Endothelial cell of umbilical vein (primary cell): ENCODE measurements around the gene DAW1. TPM values are rescaled to one million over a fixed set of nuclear protein-coding genes. Genes with fewer than 3 reads are reported as not detected.

Source experiments
- BruUV-seq: library from RNA; stranded (reverse); fragments of 400-500 nt; replicated peaks from 2 replicates; lab custom pipeline; 2021; lab: Mats Ljungman, UMichigan
- CTCF ChIA-PET: fragments of 300-600, 350-600 bp; sonication (Branson Sonifier 250); formaldehyde crosslinking; loops from one replicate; lab custom pipeline; 2021; ENCODE audit warnings: antibody characterized with exemption, inconsistent platforms; lab: Charles Lee
- POLR2A ChIA-PET: fragments of 300-600, 350-600 bp; sonication (Branson Sonifier 250); formaldehyde crosslinking; loops from one replicate; lab custom pipeline; 2021; ENCODE audit warnings: antibody characterized with exemption, inconsistent platforms; lab: Charles Lee
- DNase-seq: peaks from one replicate; pipeline ENCODE4 v3.0.0-alpha.2; 2011; ENCODE audit warnings: low read depth, low spot score
- FAIRE-seq: peaks from 2 replicates; lab custom pipeline; 2011; peaks lifted over from hg19 to GRCh38; lab: Jason Lieb, UNC
- H2AFZ ChIP-seq: 2 replicates; pipeline ENCODE4 v1.6.0; 2012; ENCODE audit warnings: low read depth, low read length, control low read depth, inconsistent platforms
- H3K27ac ChIP-seq: 2 replicates; pipeline ENCODE4 v1.5.1; 2011; ENCODE audit warnings: low read depth, mild to moderate bottlenecking, control low read depth, low read length, moderate library complexity; ENCODE audit not compliant: insufficient read depth
- H3K27me3 ChIP-seq, 2 experiments: 2 replicates each; pipeline versions ENCODE4 v1.6.0 to v1.6.1; 2011; ENCODE audit warnings: low read length in 2 of 2, mixed read lengths in 1 of 2; ENCODE audit not compliant: control insufficient read depth in 2 of 2, insufficient read depth in 2 of 2
- H3K36me3 ChIP-seq, 2 experiments: 2 replicates in 1 of 2; 3 replicates in 1 of 2; pipeline ENCODE4 v1.5.1; 2011; ENCODE audit warnings: low read length in 2 of 2, mild to moderate bottlenecking in 1 of 2, moderate library complexity in 1 of 2; ENCODE audit not compliant: control insufficient read depth in 2 of 2, insufficient read depth in 2 of 2; ENCODE audit errors: extremely low read depth in 1 of 2
- H3K4me1 ChIP-seq: 3 replicates; pipeline ENCODE4 v1.5.1; 2011; ENCODE audit warnings: mild to moderate bottlenecking, low read length; ENCODE audit not compliant: control insufficient read depth, insufficient read depth; ENCODE audit errors: extremely low read depth
- H3K4me2 ChIP-seq: 2 replicates; pipeline ENCODE4 v1.6.1; 2011; ENCODE audit warnings: low read length, control low read depth, mixed read lengths; ENCODE audit not compliant: insufficient read depth
- H3K4me3 ChIP-seq, 3 experiments: fragments of 200-600 bp in 1 of 3; sonication (generic), shearing (Covaris generic) in 1 of 3; replicated peaks in 1 of 3; 2 replicates each; pipeline ENCODE4 v1.5.1; 2011 to 2016; ENCODE audit warnings: control low read depth in 3 of 3, low read length in 3 of 3, mild to moderate bottlenecking in 2 of 3, inconsistent platforms in 1 of 3, low read depth in 1 of 3, moderate library complexity in 1 of 3; ENCODE audit not compliant: insufficient read depth in 1 of 3
- H3K79me2 ChIP-seq: 2 replicates; pipeline ENCODE4 v1.6.0; 2012; ENCODE audit warnings: low read length, inconsistent platforms; ENCODE audit not compliant: control insufficient read depth, insufficient read depth
- H3K9ac ChIP-seq: replicated peaks from 2 replicates; pipeline ENCODE3; 2011; ENCODE audit warnings: low read length, control low read depth; ENCODE audit not compliant: insufficient read depth; ENCODE audit errors: extremely low read depth
- H3K9me1 ChIP-seq: replicated peaks from 3 replicates; pipeline ENCODE4 v1.6.0; 2011; ENCODE audit warnings: mild to moderate bottlenecking, low read length; ENCODE audit not compliant: control insufficient read depth, insufficient read depth; ENCODE audit errors: extremely low read depth
- H3K9me3 ChIP-seq: replicated peaks from 2 replicates; pipeline ENCODE4 v1.5.1; 2012; ENCODE audit warnings: low read length, inconsistent platforms; ENCODE audit not compliant: control insufficient read depth, insufficient read depth
- H4K20me1 ChIP-seq: replicated peaks from 2 replicates; pipeline ENCODE3; 2011; ENCODE audit warnings: mild to moderate bottlenecking, low read length; ENCODE audit not compliant: control insufficient read depth, insufficient read depth; ENCODE audit errors: extremely low read depth
- CTCF ChIP-seq, 2 donors: IDR thresholded peaks; 1 replicate in 1 of 2; 2 replicates in 1 of 2; pipeline ENCODE4 v1.5.1; 2011; ENCODE audit warnings: low read length in 2 of 2, mild to moderate bottlenecking in 2 of 2, moderate library complexity in 2 of 2, control low read depth in 1 of 2, inconsistent platforms in 1 of 2, low read depth in 1 of 2; ENCODE audit not compliant: insufficient read depth in 1 of 2; ENCODE audit errors: extremely low read depth in 1 of 2
- EZH2 ChIP-seq: IDR thresholded peaks from 2 replicates; pipeline ENCODE4 v1.6.1; 2012; ENCODE audit warnings: borderline replicate concordance, low read depth, mild to moderate bottlenecking, moderate library complexity, low read length, inconsistent platforms; ENCODE audit not compliant: severe bottlenecking
- FOS ChIP-seq: IDR thresholded peaks from 2 replicates; pipeline ENCODE4 v1.6.1; 2011; ENCODE audit warnings: mild to moderate bottlenecking, low read length, moderate library complexity, borderline replicate concordance; ENCODE audit not compliant: insufficient read depth
- GATA2 ChIP-seq: IDR thresholded peaks from 2 replicates; pipeline ENCODE4 v1.7.0; 2011; ENCODE audit warnings: low read depth, mild to moderate bottlenecking, moderate library complexity, mixed read lengths, low read length; ENCODE audit not compliant: insufficient read length, insufficient read depth
- JUN ChIP-seq: IDR thresholded peaks from 2 replicates; pipeline ENCODE4 v1.6.1; 2011; ENCODE audit warnings: borderline replicate concordance, low read depth; ENCODE audit not compliant: insufficient read length, insufficient read depth
- MAX ChIP-seq: IDR thresholded peaks from 2 replicates; pipeline ENCODE4 v1.6.1; 2011; ENCODE audit not compliant: insufficient read depth, insufficient read length
- MYC ChIP-seq: IDR thresholded peaks from one replicate; pipeline ENCODE4 v1.6.1; 2011; ENCODE audit warnings: mild to moderate bottlenecking, low read depth, low read length
- POLR2A ChIP-seq: IDR thresholded peaks from 2 replicates; pipeline ENCODE4 v1.6.1; 2012; ENCODE audit warnings: low read depth, mild to moderate bottlenecking, control low read depth, low read length
- POLR2AphosphoS5 ChIP-seq: IDR thresholded peaks from 2 replicates; pipeline ENCODE4 v1.6.1; 2012; ENCODE audit warnings: low read depth, mild to moderate bottlenecking, control low read depth, low read length, moderate library complexity; ENCODE audit not compliant: insufficient read depth
- dilution Hi-C: fragments of 300-500 bp; cut with MboI; formaldehyde crosslinking; loops from one replicate; pipeline ENCODE4 v1.15.0; 2019; ENCODE audit warnings: low sequenced_read_pairs; ENCODE audit not compliant: extremely low pct_ligation_motif_present
- intact Hi-C: fragments of 100-400 bp; cut with micrococcal nuclease; formaldehyde crosslinking; loops from one replicate; pipeline ENCODE4 v1.10.0; 2022
- polyA plus RNA-seq, 4 experiments: library from polyadenylated mRNA; depleted of rRNA in 3 of 4; stranded (reverse) in 3 of 4; unstranded in 1 of 4; fragments of >200 nt; gene quantifications; 2 replicates each; pipeline versions ENCODE4 v1.2.1 to v1.2.3, GENCODE V29; 2011 to 2012; ENCODE audit warnings: missing spikeins in 1 of 4
- total RNA-seq: library from RNA; stranded (reverse); gene quantifications from 2 replicates; pipeline ENCODE4 v1.2.3, GENCODE V29; 2021

Gene DAW1
- total and polyA plus RNA-seq, 2 donors (not counting 3 experiments of a cell fraction or from before 2014, with no cell fraction given) = 1.2 to 2.0 TPM

- Histone ChIP-seq H3K4me2 (no peak overlapping the region), H3K27ac (no peak overlapping the region), H3K27me3 (no peaks in the 10 kb centered on the region), H2AFZ (no peak overlapping the region), H3K9ac (no peak overlapping the region), H3K36me3 (no peaks in the 10 kb centered on the region), H3K9me3 (no peaks in the 10 kb centered on the region), H3K4me3 (no peak overlapping the region), H3K4me1 (peaks cover under 1% of the 10 kb centered on the region), H3K79me2 (no peaks in the 10 kb centered on the region), H3K9me1 (no peaks in the 10 kb centered on the region), H4K20me1 (no peaks in the 10 kb centered on the region)
- POLR2A ChIA-PET = no interaction called here
- CTCF ChIA-PET = interaction anchor here (1.4 to 6.8 kb wide), 12 partner anchors 8 to 1818 kb away, joined by 3 to 75 read pairs (median 20); no protein-coding TSS in a partner anchor
- TF ChIP-seq CTCF (IDR thresholded peaks at IDR 0.05; ENCODE audit: extremely low read depth in 1 of 2, insufficient read depth in 1 of 2, low read depth in 1 of 2, low read length in 2 of 2) (no peak), EZH2 (no peak), JUN (no peak), MAX (no peak), FOS (no peak), POLR2AphosphoS5 (no peak), MYC (no peak), POLR2A (no peak), GATA2 (no peak)
- DNase-seq (no peak), FAIRE-seq (no peak)
- intact Hi-C loops = loop anchor here (10.0 kb wide), 1 partner anchor 1545 kb away; no protein-coding TSS in a partner anchor
- dilution Hi-C loops = no loop called here
- no TSS peak for BruUV-seq
Observed at GRCh38 chr2:227889336-227889735, 17.9 kb downstream of the DAW1 start.
